ENCODE data around the gene NTM.

The NTM gene

GRCh38 chr11:131498631-131499160, 128.3 kb downstream of the NTM start:
- H2BK5ac ChIP-seq (ENCODE audit: low read depth, low read length, poor library complexity, severe bottlenecking): no peak overlapping the region
- no peaks in the 10 kb centered on the region for H3K4me1 ChIP-seq (ENCODE audit: control insufficient read depth, insufficient read depth, low read depth, low read length)
- H3K23ac ChIP-seq (ENCODE audit: low read length in 2 of 2): no peak overlapping the region
- H3K79me1 ChIP-seq (replicated peaks; ENCODE audit: low read length, poor library complexity, severe bottlenecking): no peaks in the 10 kb centered on the region
- no peak overlapping the region for H3K27ac ChIP-seq (ENCODE audit: low read length, poor library complexity, severe bottlenecking)
- no peak overlapping the region for H3K9ac ChIP-seq (ENCODE audit: low read length)
- H3K4ac ChIP-seq (ENCODE audit: low read depth in 1 of 2, low read length in 2 of 2): no peak overlapping the region
- no peak overlapping the region for H3K18ac ChIP-seq (ENCODE audit: low read depth in 1 of 2, low read length in 2 of 2)
- H4K8ac ChIP-seq (ENCODE audit: low read length): no peak overlapping the region
- no peak overlapping the region for H3K14ac ChIP-seq (ENCODE audit: low read length in 2 of 2)
- H2AFZ ChIP-seq (ENCODE audit: low read depth, low read length): no peak overlapping the region
- H2BK120ac ChIP-seq (ENCODE audit: low read depth, low read length): no peak overlapping the region
- 70% methylated on average over 7 of the region's 7 CpGs for WGBS
- no peak overlapping the region for H3K4me2 ChIP-seq (ENCODE audit: low read length, poor library complexity, severe bottlenecking)
- no peak overlapping the region for H2AK5ac ChIP-seq (ENCODE audit: low read length, severe bottlenecking)
- no peak overlapping the region for H2BK15ac ChIP-seq (ENCODE audit: low read depth, poor library complexity, severe bottlenecking)
- no peak overlapping the region for H2BK12ac ChIP-seq (ENCODE audit: low read length in 2 of 2)
- H3K36me3 ChIP-seq (ENCODE audit: control insufficient read depth in 1 of 2, insufficient read depth in 2 of 2, low read depth in 1 of 2, low read length in 2 of 2): no peaks in the 10 kb centered on the region
- H3K9me3 ChIP-seq (ENCODE audit: control insufficient read depth, low read length): no peaks in the 10 kb centered on the region
- no peak overlapping the region for H3K4me3 ChIP-seq (ENCODE audit: insufficient read depth in 1 of 2, low read depth in 1 of 2, low read length in 2 of 2)
- peaks cover 0 to 23% of the 10 kb centered on the region in 2 experiments for H3K27me3 ChIP-seq (ENCODE audit: control insufficient read depth in 1 of 2, insufficient read depth in 1 of 2, low read length in 2 of 2)
- DNase-seq: no peak
- no peak overlapping the region for H4K91ac ChIP-seq (ENCODE audit: low read length)

- Histone ChIP-seq H3K14ac (ENCODE audit: low read length in 2 of 2) (no peak overlapping the region), H2BK15ac (ENCODE audit: low read depth, poor library complexity, severe bottlenecking) (no peak overlapping the region), H3K9me3 (ENCODE audit: control insufficient read depth, low read length) (no peaks in the 10 kb centered on the region), H2BK120ac (ENCODE audit: low read depth, low read length) (no peak overlapping the region), H3K4ac (ENCODE audit: low read depth in 1 of 2, low read length in 2 of 2) (no peak overlapping the region), H3K23ac (ENCODE audit: low read length in 2 of 2) (no peak overlapping the region), H2BK5ac (ENCODE audit: low read depth, low read length, poor library complexity, severe bottlenecking) (no peak overlapping the region), H3K79me1 (replicated peaks; ENCODE audit: low read length, poor library complexity, severe bottlenecking) (no peaks in the 10 kb centered on the region), H3K4me3 (ENCODE audit: insufficient read depth in 1 of 2, low read depth in 1 of 2, low read length in 2 of 2) (no peak overlapping the region), H3K27ac (ENCODE audit: low read length, poor library complexity, severe bottlenecking) (no peak overlapping the region), H3K27me3 (ENCODE audit: control insufficient read depth in 1 of 2, insufficient read depth in 1 of 2, low read length in 2 of 2) (peaks cover 0 to 23% of the 10 kb centered on the region in 2 experiments), H4K8ac (ENCODE audit: low read length) (no peak overlapping the region), H2AK5ac (ENCODE audit: low read length, severe bottlenecking) (no peak overlapping the region), H4K91ac (ENCODE audit: low read length) (no peak overlapping the region), H2AFZ (ENCODE audit: low read depth, low read length) (no peak overlapping the region), H3K36me3 (ENCODE audit: control insufficient read depth in 1 of 2, insufficient read depth in 2 of 2, low read depth in 1 of 2, low read length in 2 of 2) (no peaks in the 10 kb centered on the region), H3K4me1 (ENCODE audit: control insufficient read depth, insufficient read depth, low read depth, low read length) (no peaks in the 10 kb centered on the region), H3K9ac (ENCODE audit: low read length) (no peak overlapping the region), H2BK12ac (ENCODE audit: low read length in 2 of 2) (no peak overlapping the region), H3K4me2 (ENCODE audit: low read length, poor library complexity, severe bottlenecking) (no peak overlapping the region), H3K18ac (ENCODE audit: low read depth in 1 of 2, low read length in 2 of 2) (no peak overlapping the region)
- 86% methylated on average over 8 of the region's 8 CpGs for WGBS
- no peak for DNase-seq
Observed at GRCh38 chr11:131499199-131499598, 128.8 kb downstream of the NTM start.

GRCh38 chr11:131503017-131503416, 132.6 kb downstream of the NTM start:
- no peak overlapping the region for H2BK15ac ChIP-seq (ENCODE audit: low read depth, poor library complexity, severe bottlenecking)
- H3K4ac ChIP-seq (ENCODE audit: low read depth in 1 of 2, low read length in 2 of 2): no peak overlapping the region
- H3K27ac ChIP-seq (ENCODE audit: low read length, poor library complexity, severe bottlenecking): no peak overlapping the region
- no peak overlapping the region for H2BK120ac ChIP-seq (ENCODE audit: low read depth, low read length)
- H3K79me1 ChIP-seq (replicated peaks; ENCODE audit: low read length, poor library complexity, severe bottlenecking): no peaks in the 10 kb centered on the region
- WGBS: 21% methylated on average over 1 of the region's 1 CpG
- no peak overlapping the region for H4K91ac ChIP-seq (ENCODE audit: low read length)
- no peak overlapping the region for H3K4me3 ChIP-seq (ENCODE audit: insufficient read depth in 1 of 2, low read depth in 1 of 2, low read length in 2 of 2)
- no peak overlapping the region for H3K23ac ChIP-seq (ENCODE audit: low read length in 2 of 2)
- H3K4me1 ChIP-seq (ENCODE audit: control insufficient read depth, insufficient read depth, low read depth, low read length): no peaks in the 10 kb centered on the region
- no peaks in the 10 kb centered on the region for H3K9me3 ChIP-seq (ENCODE audit: control insufficient read depth, low read length)
- no peak overlapping the region for H2AK5ac ChIP-seq (ENCODE audit: low read length, severe bottlenecking)
- no peak overlapping the region for H2AFZ ChIP-seq (ENCODE audit: low read depth, low read length)
- H3K14ac ChIP-seq (ENCODE audit: low read length in 2 of 2): no peak overlapping the region
- H4K8ac ChIP-seq (ENCODE audit: low read length): no peak overlapping the region
- no peak overlapping the region for H3K18ac ChIP-seq (ENCODE audit: low read depth in 1 of 2, low read length in 2 of 2)
- H3K9ac ChIP-seq (ENCODE audit: low read length): no peak overlapping the region
- peaks cover 0 to 35% of the 10 kb centered on the region in 2 experiments for H3K27me3 ChIP-seq (ENCODE audit: control insufficient read depth in 1 of 2, insufficient read depth in 1 of 2, low read length in 2 of 2)
- H3K36me3 ChIP-seq (ENCODE audit: control insufficient read depth in 1 of 2, insufficient read depth in 2 of 2, low read depth in 1 of 2, low read length in 2 of 2): no peaks in the 10 kb centered on the region
- no peak for DNase-seq
- H2BK12ac ChIP-seq (ENCODE audit: low read length in 2 of 2): no peak overlapping the region
- H2BK5ac ChIP-seq (ENCODE audit: low read depth, low read length, poor library complexity, severe bottlenecking): no peak overlapping the region
- H3K4me2 ChIP-seq (ENCODE audit: low read length, poor library complexity, severe bottlenecking): no peak overlapping the region

- H2AFZ ChIP-seq (ENCODE audit: low read depth, low read length): no peak overlapping the region
- H4K91ac ChIP-seq (ENCODE audit: low read length): no peak overlapping the region
- H3K36me3 ChIP-seq (ENCODE audit: control insufficient read depth in 1 of 2, insufficient read depth in 2 of 2, low read depth in 1 of 2, low read length in 2 of 2): no peaks in the 10 kb centered on the region
- no peak overlapping the region for H4K8ac ChIP-seq (ENCODE audit: low read length)
- H3K9ac ChIP-seq (ENCODE audit: low read length): no peak overlapping the region
- H2BK5ac ChIP-seq (ENCODE audit: low read depth, low read length, poor library complexity, severe bottlenecking): no peak overlapping the region
- H3K23ac ChIP-seq (ENCODE audit: low read length in 2 of 2): no peak overlapping the region
- no peak overlapping the region for H3K14ac ChIP-seq (ENCODE audit: low read length in 2 of 2)
- no peak overlapping the region for H2BK120ac ChIP-seq (ENCODE audit: low read depth, low read length)
- H3K27ac ChIP-seq (ENCODE audit: low read length, poor library complexity, severe bottlenecking): no peak overlapping the region
- H2BK15ac ChIP-seq (ENCODE audit: low read depth, poor library complexity, severe bottlenecking): no peak overlapping the region
- WGBS: 60% methylated on average over 15 of the region's 15 CpGs
- H2AK5ac ChIP-seq (ENCODE audit: low read length, severe bottlenecking): no peak overlapping the region
- no peak overlapping the region for H3K4me2 ChIP-seq (ENCODE audit: low read length, poor library complexity, severe bottlenecking)
- no peak overlapping the region for H3K18ac ChIP-seq (ENCODE audit: low read depth in 1 of 2, low read length in 2 of 2)
- no peaks in the 10 kb centered on the region for H3K9me3 ChIP-seq (ENCODE audit: control insufficient read depth, low read length)
- H3K4me1 ChIP-seq (ENCODE audit: control insufficient read depth, insufficient read depth, low read depth, low read length): no peaks in the 10 kb centered on the region
- H3K27me3 ChIP-seq (ENCODE audit: control insufficient read depth in 1 of 2, insufficient read depth in 1 of 2, low read length in 2 of 2): peaks cover 0 to 35% of the 10 kb centered on the region in 2 experiments
- H3K4ac ChIP-seq (ENCODE audit: low read depth in 1 of 2, low read length in 2 of 2): no peak overlapping the region
- H3K79me1 ChIP-seq (replicated peaks; ENCODE audit: low read length, poor library complexity, severe bottlenecking): no peaks in the 10 kb centered on the region
- no peak overlapping the region for H3K4me3 ChIP-seq (ENCODE audit: insufficient read depth in 1 of 2, low read depth in 1 of 2, low read length in 2 of 2)
- no peak for DNase-seq
- no peak overlapping the region for H2BK12ac ChIP-seq (ENCODE audit: low read length in 2 of 2)
Observed at GRCh38 chr11:131504199-131504949, 134.0 kb downstream of the NTM start.

Measured in mesenchymal stem cell (in vitro differentiated cells and primary cell).